OCI-LY1 (cell line): ENCODE data around the gene POLR3B.

Experiments
- CTCF ChIP-seq: fragments of 200-600 bp; sonication (generic), shearing (Covaris generic); IDR thresholded peaks from 2 replicates; pipeline ENCODE4 v1.5.1; 2017; ENCODE audit warnings: mild to moderate bottlenecking, antibody characterized with exemption, low read length, moderate library complexity, mixed read lengths
- EZH2 ChIP-seq: fragments of 200-600 bp; sonication (generic), shearing (Covaris generic); IDR thresholded peaks from 2 replicates; pipeline ENCODE4 v1.8.0; 2017; ENCODE audit warnings: borderline replicate concordance, mixed run types, mild to moderate bottlenecking, antibody characterized with exemption, low read length, moderate library complexity, mixed read lengths

- TF ChIP-seq EZH2 (no peak), CTCF (no peak)
Measured at GRCh38 chr12:106386813-106387535, 29.4 kb downstream of the POLR3B start.
